Measurements from ENCODE around the gene DNAH14. TPM values are rescaled to one million over a fixed set of nuclear protein-coding genes. Genes with fewer than 3 reads are reported as not detected.

Gene DNAH14
- total and polyA plus RNA-seq, 2 of the 4 experiments (the other 2 are of a cell fraction): 2.7 to 3.6 TPM

DNA sequence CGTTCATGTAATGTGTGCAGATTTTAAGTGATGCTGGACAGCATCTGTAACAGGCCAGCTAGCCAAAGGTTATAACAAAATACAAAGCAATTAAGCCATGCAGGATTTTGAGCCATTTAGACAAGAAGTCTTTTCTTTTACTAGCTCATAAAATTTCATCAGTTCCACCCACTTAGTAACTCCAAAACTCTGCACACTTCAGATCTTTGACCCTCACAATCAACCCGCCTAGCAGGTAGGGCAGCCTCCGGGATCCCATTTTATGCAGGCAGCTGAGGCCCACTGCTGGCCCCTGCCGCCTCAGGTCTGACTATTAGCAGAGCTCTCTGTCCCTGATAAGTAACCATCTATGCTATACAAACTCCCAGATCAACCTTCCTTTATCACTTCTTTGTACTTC lies 489.1 kb downstream of the DNAH14 start:
- Histone ChIP-seq H3K9me3 (ENCODE audit: control insufficient read depth, insufficient read depth, low read length) (no peaks in the 10 kb centered on the region), H2AK5ac (ENCODE audit: low read depth, low read length) (no peak overlapping the region), H3K18ac (ENCODE audit: low read depth, low read length) (no peak overlapping the region), H3K27me3 (ENCODE audit: control insufficient read depth, insufficient read depth, low read length) (no peaks in the 10 kb centered on the region), H2BK120ac (ENCODE audit: low read depth, low read length) (no peak overlapping the region), H3K9ac (ENCODE audit: low read depth, low read length) (no peak overlapping the region), H3K23ac (ENCODE audit: low read depth, low read length) (no peak overlapping the region), H3K56ac (ENCODE audit: extremely low read depth, insufficient read depth, low read length) (no peak overlapping the region), H2BK20ac (ENCODE audit: low read depth, low read length) (no peak overlapping the region), H3K9me1 (ENCODE audit: insufficient read depth, low read length) (peaks cover 3% of the 10 kb centered on the region; the same call in 1 of the 2 replicates), H2BK5ac (ENCODE audit: low read depth, low read length, poor library complexity, severe bottlenecking) (no peak overlapping the region), H3K79me1 (ENCODE audit: low read depth in 1 of 2, low read length in 2 of 2) (peaks cover 28 to 37% of the 10 kb centered on the region in 2 experiments), H3K14ac (replicated peaks; ENCODE audit: low read depth, low read length) (no peak overlapping the region), H2AFZ (replicated peaks; ENCODE audit: low read length, poor library complexity) (no peak overlapping the region), H2BK15ac (ENCODE audit: low read depth, low read length) (no peak overlapping the region), H3K4me1 (ENCODE audit: control insufficient read depth, insufficient read depth, low read length) (peaks cover 4% of the 10 kb centered on the region), H3K27ac (ENCODE audit: insufficient read depth, low read length) (no peak overlapping the region), H4K20me1 (ENCODE audit: insufficient read depth, low read length) (peaks cover 4% of the 10 kb centered on the region; the same call in 1 of the 2 replicates), H4K8ac (ENCODE audit: low read depth in 2 of 2, low read length in 2 of 2) (no peak overlapping the region), H3K36me3 (ENCODE audit: control insufficient read depth, insufficient read depth, low read length) (peaks cover 18% of the 10 kb centered on the region), H4K5ac (ENCODE audit: low read depth, low read length) (no peak overlapping the region), H2AK9ac (replicated peaks; ENCODE audit: low read depth, low read length, poor library complexity) (no peak overlapping the region), H3K4ac (ENCODE audit: low read depth, low read length) (no peak overlapping the region), H3K4me3 (ENCODE audit: insufficient read depth, low read depth, low read length) (no peak overlapping the region), H4K91ac (ENCODE audit: insufficient read depth, low read depth, low read length) (no peak overlapping the region), H3K4me2 (ENCODE audit: low read depth, low read length) (no peak overlapping the region)
- dilution Hi-C loops (cut with HindIII; ENCODE audit: low sequenced_read_pairs, unreplicated experiment) (no loop called here), in situ Hi-C loops (cut with MboI; ENCODE audit: low sequenced_read_pairs) (loop anchor here (25.0 kb wide), 1 partner anchor 931 kb away; no protein-coding TSS in a partner anchor), intact Hi-C loops (cut with micrococcal nuclease) (no loop called here)
- ChIA-PET POLR2A (ENCODE audit: unreplicated experiment) (no interaction called here), CTCF (no interaction called here)
- ATAC-seq (ENCODE audit: low read depth) (no peak), DNase-seq (no peak)
- TF ChIP-seq, protein P1, sequence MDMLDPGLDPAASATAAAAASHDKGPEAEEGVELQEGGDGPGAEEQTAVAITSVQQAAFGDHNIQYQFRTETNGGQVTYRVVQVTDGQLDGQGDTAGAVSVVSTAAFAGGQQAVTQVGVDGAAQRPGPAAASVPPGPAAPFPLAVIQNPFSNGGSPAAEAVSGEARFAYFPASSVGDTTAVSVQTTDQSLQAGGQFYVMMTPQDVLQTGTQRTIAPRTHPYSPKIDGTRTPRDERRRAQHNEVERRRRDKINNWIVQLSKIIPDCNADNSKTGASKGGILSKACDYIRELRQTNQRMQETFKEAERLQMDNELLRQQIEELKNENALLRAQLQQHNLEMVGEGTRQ (IDR thresholded peaks at IDR 0.05; ENCODE audit: low read depth, low read length): no peak
- TF ChIP-seq SMC3 (IDR thresholded peaks at IDR 0.05; ENCODE audit: low read depth, low read length) (no peak), MAZ (IDR thresholded peaks at IDR 0.05; ENCODE audit: borderline replicate concordance, low read depth, low read length) (no peak), FOS (IDR thresholded peaks at IDR 0.05; ENCODE audit: low read depth, low read length) (no peak), CHD1 (IDR thresholded peaks at IDR 0.05; ENCODE audit: low read depth, low read length) (no peak)
- TF ChIP-seq, protein P2, sequence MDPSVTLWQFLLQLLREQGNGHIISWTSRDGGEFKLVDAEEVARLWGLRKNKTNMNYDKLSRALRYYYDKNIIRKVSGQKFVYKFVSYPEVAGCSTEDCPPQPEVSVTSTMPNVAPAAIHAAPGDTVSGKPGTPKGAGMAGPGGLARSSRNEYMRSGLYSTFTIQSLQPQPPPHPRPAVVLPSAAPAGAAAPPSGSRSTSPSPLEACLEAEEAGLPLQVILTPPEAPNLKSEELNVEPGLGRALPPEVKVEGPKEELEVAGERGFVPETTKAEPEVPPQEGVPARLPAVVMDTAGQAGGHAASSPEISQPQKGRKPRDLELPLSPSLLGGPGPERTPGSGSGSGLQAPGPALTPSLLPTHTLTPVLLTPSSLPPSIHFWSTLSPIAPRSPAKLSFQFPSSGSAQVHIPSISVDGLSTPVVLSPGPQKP (IDR thresholded peaks at IDR 0.05; ENCODE audit: borderline replicate concordance, low read depth, low read length): no peak
- no TSS peak for BruUV-seq (replicated peaks)
- WGBS, 2 experiments (ENCODE audit: extremely low coverage in 2 of 2, insufficient read length in 1 of 2): 100% methylated on average over 1 of the region's 4 CpGs; no CpG with 5 or more reads in 1 of the 2 experiments

All from IMR-90 (cell line).